GM06990 (cell line): ENCODE measurements around the gene CAMK2B.

Experiments used
- DNase-seq: peaks from one replicate; pipeline ENCODE4 v3.0.0-alpha.2; 2011; ENCODE audit not compliant: insufficient read length; ENCODE audit errors: extremely low read depth
- H3K27me3 ChIP-seq: replicated peaks from 2 replicates; pipeline ENCODE4 v1.6.0; 2011; ENCODE audit warnings: low read length; ENCODE audit not compliant: control insufficient read depth, insufficient read depth
- H3K36me3 ChIP-seq: 2 replicates; pipeline ENCODE4 v1.5.1; 2011; ENCODE audit warnings: low read length; ENCODE audit not compliant: control insufficient read depth, insufficient read depth
- H3K4me3 ChIP-seq: replicated peaks from 2 replicates; pipeline ENCODE4 v1.5.1; 2011; ENCODE audit warnings: low read depth, mild to moderate bottlenecking, control low read depth, low read length
- TF ChIP-seq, protein P1 (sequence below): IDR thresholded peaks from 2 replicates; pipeline ENCODE4 v1.5.1; 2011; ENCODE audit warnings: low read length, control low read depth, mild to moderate bottlenecking, inconsistent platforms; ENCODE audit not compliant: insufficient read depth, poor library complexity, severe bottlenecking

Gene CAMK2B

DNA sequence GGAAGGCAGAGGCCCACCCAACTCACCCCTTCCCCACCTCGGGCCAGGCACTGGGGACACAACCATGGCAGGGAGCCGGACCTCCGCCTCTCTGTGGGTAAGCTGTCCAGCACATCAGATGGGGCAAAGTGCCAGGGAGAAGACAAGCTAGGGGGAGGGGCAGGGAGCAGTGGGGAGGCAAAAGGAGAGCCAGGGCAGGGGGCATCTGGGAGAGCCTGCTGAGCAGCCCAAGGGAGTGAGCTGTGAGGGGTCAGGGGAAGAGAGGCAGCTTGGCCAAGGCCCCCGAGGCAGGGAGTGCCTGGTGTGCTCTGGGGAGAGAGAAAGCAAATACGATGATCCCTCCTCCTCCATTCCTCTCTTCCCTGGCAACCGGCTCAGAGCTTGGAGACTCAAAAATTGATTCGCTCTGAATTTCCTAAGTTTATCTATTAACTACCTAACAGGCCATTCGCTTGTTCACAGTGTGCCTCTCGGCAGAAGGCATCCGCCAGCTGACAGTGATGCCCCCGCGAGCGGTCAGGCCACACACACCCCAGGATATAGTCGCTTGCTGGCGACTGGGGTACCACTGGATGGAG, 4.5 kb downstream of the CAMK2B start:
- peaks cover 1% of the 10 kb centered on the region for H3K27me3 ChIP-seq
- TF ChIP-seq, protein P1, sequence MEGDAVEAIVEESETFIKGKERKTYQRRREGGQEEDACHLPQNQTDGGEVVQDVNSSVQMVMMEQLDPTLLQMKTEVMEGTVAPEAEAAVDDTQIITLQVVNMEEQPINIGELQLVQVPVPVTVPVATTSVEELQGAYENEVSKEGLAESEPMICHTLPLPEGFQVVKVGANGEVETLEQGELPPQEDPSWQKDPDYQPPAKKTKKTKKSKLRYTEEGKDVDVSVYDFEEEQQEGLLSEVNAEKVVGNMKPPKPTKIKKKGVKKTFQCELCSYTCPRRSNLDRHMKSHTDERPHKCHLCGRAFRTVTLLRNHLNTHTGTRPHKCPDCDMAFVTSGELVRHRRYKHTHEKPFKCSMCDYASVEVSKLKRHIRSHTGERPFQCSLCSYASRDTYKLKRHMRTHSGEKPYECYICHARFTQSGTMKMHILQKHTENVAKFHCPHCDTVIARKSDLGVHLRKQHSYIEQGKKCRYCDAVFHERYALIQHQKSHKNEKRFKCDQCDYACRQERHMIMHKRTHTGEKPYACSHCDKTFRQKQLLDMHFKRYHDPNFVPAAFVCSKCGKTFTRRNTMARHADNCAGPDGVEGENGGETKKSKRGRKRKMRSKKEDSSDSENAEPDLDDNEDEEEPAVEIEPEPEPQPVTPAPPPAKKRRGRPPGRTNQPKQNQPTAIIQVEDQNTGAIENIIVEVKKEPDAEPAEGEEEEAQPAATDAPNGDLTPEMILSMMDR, result no peak
- H3K4me3 ChIP-seq, result no peak overlapping the region
- no peaks in the 10 kb centered on the region for H3K36me3 ChIP-seq
- DNase-seq, result no peak

DNA sequence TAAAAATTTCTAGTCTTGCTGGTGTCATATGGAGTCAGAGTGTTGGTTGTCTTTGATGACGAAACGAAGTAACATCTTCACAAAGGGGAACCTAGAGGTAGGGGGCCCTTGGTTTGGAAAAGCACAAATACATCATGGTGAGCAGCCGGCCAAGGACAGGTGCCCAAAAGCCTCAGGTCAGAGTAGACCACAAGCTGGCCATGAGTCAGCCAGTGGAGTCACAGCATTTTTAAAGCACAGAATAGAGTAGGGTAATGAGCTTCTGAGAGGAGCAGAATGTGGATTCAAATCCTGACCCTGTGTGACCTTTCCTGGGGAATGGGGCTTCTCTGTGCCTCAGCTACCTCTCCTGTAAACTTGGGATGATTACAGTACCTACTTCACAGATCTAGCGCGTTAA, 5.3 kb downstream of the CAMK2B start:
- no peak overlapping the region for H3K4me3 ChIP-seq
- peaks cover 1% of the 10 kb centered on the region for H3K27me3 ChIP-seq
- no peaks in the 10 kb centered on the region for H3K36me3 ChIP-seq
- DNase-seq, result no peak
- TF ChIP-seq, protein P1, result no peak

DNA sequence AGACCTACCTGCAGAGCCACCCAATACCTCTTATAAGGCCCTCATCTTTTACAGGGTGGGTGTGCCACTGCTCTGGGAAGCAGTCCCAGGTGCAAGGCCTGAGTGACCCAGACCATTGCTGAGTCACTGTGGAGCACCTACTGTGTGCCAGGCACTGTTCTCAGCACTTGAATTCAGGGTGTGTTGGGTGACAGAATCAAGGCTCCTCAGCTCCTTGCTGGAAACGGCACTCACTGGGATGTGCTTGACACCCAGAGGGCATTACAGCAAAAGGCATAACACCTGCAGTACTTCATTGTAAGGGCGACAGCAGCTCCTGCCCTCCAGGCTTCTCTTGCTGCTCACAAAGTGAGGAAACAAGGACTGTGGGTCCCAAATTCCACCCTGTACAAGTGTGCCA, 7.1 kb downstream of the CAMK2B start:
- Histone ChIP-seq H3K36me3 (no peaks in the 10 kb centered on the region), H3K27me3 (no peaks in the 10 kb centered on the region; the same call in 1 of the 2 replicates), H3K4me3 (no peak overlapping the region)
- TF ChIP-seq, protein P1, result no peak
- DNase-seq, result no peak

DNA sequence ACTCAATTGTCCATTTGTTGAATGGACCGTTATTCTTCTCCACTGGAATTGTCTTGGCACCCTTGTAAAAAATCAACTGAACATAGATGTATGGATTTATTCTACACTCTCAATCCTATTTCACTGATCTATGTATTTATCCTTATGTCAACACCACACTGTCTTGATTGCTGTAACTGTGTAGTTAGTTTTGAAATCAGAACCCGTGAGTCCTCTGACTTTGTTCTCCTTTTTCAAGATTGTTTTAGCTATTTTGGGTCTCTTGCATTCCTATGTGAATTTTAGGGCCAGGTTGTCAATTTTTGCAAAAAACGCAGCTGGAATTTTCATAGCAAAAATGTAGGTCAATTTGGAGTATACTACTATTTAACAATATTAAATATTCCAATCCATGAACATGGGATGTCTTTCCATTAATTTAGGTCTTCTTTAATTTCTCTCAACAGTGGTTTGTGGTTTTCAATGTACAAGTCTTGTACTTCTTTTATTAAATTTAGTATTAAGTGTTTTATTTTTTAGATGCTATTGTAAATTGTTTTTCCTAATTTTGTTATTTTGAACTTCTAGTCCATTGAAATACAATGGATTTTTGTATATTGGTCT, 10.0 kb downstream of the CAMK2B start:
- H3K4me3 ChIP-seq, result no peak overlapping the region
- no peak for DNase-seq
- no peaks in the 10 kb centered on the region for H3K27me3 ChIP-seq

DNA sequence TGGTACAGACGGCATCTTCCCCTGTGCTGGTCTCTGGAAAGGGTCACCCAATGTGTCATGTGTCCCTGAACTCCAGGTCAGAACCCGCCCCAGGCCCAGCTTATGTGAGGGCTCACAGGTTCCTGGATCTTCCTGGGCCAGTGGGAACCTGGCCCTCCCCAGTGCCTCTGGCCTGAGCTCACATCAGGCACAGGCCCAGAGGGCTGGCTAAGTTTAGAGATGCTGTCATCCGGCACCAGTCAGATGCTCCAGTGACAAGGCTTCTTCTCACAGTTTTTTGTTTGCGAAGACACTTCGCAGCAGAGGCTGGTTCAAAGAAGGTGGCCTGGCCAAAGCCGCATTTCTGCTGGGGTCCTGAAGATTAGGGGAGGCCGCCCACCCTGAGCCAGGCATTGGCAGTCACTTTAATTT, 11.8 kb downstream of the CAMK2B start:
- TF ChIP-seq, protein P1, result no peak
- Histone ChIP-seq H3K4me3 (no peak overlapping the region), H3K27me3 (no peaks in the 10 kb centered on the region; the same call in 1 of the 2 replicates), H3K36me3 (no peaks in the 10 kb centered on the region)
- DNase-seq, result no peak

More for the DNA sequence above, 10.0 kb downstream of the CAMK2B start:
- TF ChIP-seq, protein P1, result no peak
- H3K36me3 ChIP-seq, result no peaks in the 10 kb centered on the region
